ENCODE results near the gene NCR3LG1. TPM values are rescaled to one million over a fixed set of nuclear protein-coding genes. Genes with fewer than 3 reads are reported as not detected.

Gene NCR3LG1
- total and polyA plus RNA-seq, 9 of the 15 experiments (the other 6 are each of a cell fraction or from before 2014, with no cell fraction given) = 4.1 to 39.8 (median 25.1) TPM

DNA sequence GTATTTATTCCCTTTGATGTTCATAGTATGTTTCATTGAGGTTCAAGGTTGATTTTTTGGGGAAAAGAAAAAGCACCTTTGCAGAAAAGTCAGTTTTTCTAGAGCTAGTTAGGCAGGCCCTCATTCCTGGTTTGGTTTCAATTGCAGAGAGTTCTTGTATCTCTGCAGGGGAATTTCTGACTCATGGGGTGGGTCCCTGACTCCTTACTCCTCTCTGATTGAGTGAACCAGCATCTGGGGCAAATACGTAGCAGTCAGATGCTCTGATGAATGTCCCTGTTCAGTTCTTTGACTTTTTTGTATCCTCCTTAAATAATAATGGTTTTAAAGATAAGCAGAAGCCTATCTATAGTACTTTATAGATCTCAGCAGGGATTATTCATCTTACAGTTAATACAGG, 7.7 kb upstream of the NCR3LG1 start:
- no peaks in the 10 kb centered on the region for H3K9me1 ChIP-seq (ENCODE audit: control insufficient read depth, insufficient read depth, low read length)
- no peak overlapping the region for H3K9ac ChIP-seq (ENCODE audit: insufficient read depth in 1 of 2, low read depth in 2 of 2, low read length in 2 of 2)
- ChIA-PET CTCF (ENCODE audit: low intra/inter-chr PET ratio) (no interaction called here), POLR2A (interaction anchor here (0.6 to 1.0 kb wide), 2 partner anchors 9 to 10 kb away, joined by 3 read pairs; no protein-coding TSS in a partner anchor)
- FAIRE-seq (no peak), DNase-seq (ENCODE audit: extremely low read depth in 1 of 4, low spot score in 3 of 4) (no peak), ATAC-seq (no peak)
- no peak overlapping the region for H2AFZ ChIP-seq (ENCODE audit: low read depth, low read length)
- in situ Hi-C loops (cut with MboI) = no loop called here
- H4K20me1 ChIP-seq (replicated peaks; ENCODE audit: control insufficient read depth, insufficient read depth, low read length) = no peaks in the 10 kb centered on the region
- no TSS peak for BruUV-seq (replicated peaks)
- TF ChIP-seq, protein P1, sequence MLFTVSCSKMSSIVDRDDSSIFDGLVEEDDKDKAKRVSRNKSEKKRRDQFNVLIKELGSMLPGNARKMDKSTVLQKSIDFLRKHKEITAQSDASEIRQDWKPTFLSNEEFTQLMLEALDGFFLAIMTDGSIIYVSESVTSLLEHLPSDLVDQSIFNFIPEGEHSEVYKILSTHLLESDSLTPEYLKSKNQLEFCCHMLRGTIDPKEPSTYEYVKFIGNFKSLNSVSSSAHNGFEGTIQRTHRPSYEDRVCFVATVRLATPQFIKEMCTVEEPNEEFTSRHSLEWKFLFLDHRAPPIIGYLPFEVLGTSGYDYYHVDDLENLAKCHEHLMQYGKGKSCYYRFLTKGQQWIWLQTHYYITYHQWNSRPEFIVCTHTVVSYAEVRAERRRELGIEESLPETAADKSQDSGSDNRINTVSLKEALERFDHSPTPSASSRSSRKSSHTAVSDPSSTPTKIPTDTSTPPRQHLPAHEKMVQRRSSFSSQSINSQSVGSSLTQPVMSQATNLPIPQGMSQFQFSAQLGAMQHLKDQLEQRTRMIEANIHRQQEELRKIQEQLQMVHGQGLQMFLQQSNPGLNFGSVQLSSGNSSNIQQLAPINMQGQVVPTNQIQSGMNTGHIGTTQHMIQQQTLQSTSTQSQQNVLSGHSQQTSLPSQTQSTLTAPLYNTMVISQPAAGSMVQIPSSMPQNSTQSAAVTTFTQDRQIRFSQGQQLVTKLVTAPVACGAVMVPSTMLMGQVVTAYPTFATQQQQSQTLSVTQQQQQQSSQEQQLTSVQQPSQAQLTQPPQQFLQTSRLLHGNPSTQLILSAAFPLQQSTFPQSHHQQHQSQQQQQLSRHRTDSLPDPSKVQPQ (CRISPR knock-in tag; IDR thresholded peaks at IDR 0.05; ENCODE audit: borderline replicate concordance) = no peak
- no peak for TF ChIP-seq KAT7 (CRISPR knock-in tag; IDR thresholded peaks at IDR 0.05; ENCODE audit: borderline replicate concordance)
- TF ChIP-seq RFX5 (IDR thresholded peaks at IDR 0.05; ENCODE audit: low read depth, low read length) = no peak
- no peak for TF ChIP-seq ZNF165 (CRISPR knock-in tag; IDR thresholded peaks at IDR 0.05; ENCODE audit: borderline replicate concordance)
- TF ChIP-seq HNRNPL (IDR thresholded peaks at IDR 0.05; ENCODE audit: low read depth, low read length) = no peak
- no peak for TF ChIP-seq BACH1 (tag; IDR thresholded peaks at IDR 0.05)
- no peak for TF ChIP-seq ZSCAN29 (IDR thresholded peaks at IDR 0.05)
- no peak overlapping the region for H3K4me3 ChIP-seq
- no peaks in the 10 kb centered on the region for H3K9me3 ChIP-seq (replicated peaks; ENCODE audit: control insufficient read depth, insufficient read depth, low read depth, low read length)
- no peaks in the 10 kb centered on the region for H3K27me3 ChIP-seq (ENCODE audit: control insufficient read depth in 2 of 2, insufficient read depth in 2 of 2, low read length in 2 of 2)
- intact Hi-C loops (cut with micrococcal nuclease) = no loop called here
- no peaks in the 10 kb centered on the region for H3K79me2 ChIP-seq (ENCODE audit: control insufficient read depth, insufficient read depth, low read length)
- H3K4me2 ChIP-seq (ENCODE audit: insufficient read depth, low read length) = no peak overlapping the region
- H3K4me1 ChIP-seq (replicated peaks in 1 of 2; ENCODE audit: control insufficient read depth in 2 of 2, insufficient read depth in 2 of 2, low read length in 2 of 2) = no peaks in the 10 kb centered on the region
- 57% methylated on average over 1 of the region's 1 CpG for WGBS (ENCODE audit: insufficient coverage, low coverage, missing lambda C conversion rate)
- no peaks in the 10 kb centered on the region for H3K36me3 ChIP-seq (ENCODE audit: control insufficient read depth, insufficient read depth, low read length)
- H3K27ac ChIP-seq (ENCODE audit: extremely low read depth, low read depth, low read length) = no peak overlapping the region

All from K562 (cell line).